WTC11 (cell line): ENCODE data around the gene TRIM5. TPM values are rescaled to one million over a fixed set of nuclear protein-coding genes. Genes with fewer than 3 reads are reported as not detected.

Experiments
- ATAC-seq: fragments of 200-7000 bp; cut with Tn5 transposase; 2 replicates; pipeline ENCODE4 v1.10.0; 2021; ENCODE audit warnings: mild to moderate bottlenecking, moderate library complexity
- CTCF ChIA-PET: fragments of 300-600 bp; sonication (Branson Sonifier 250); formaldehyde crosslinking; loops from one replicate; lab custom pipeline; 2021; ENCODE audit warnings: antibody characterized with exemption; lab: Charles Lee
- POLR2A ChIA-PET: fragments of 350-600 bp; sonication (Branson Sonifier 250); formaldehyde crosslinking; loops from one replicate; lab custom pipeline; 2021; ENCODE audit warnings: antibody characterized with exemption; lab: Charles Lee
- DNase-seq: peaks from one replicate; pipeline ENCODE4 v3.0.0; 2021; ENCODE audit warnings: low spot score
- H3K27ac Mint-ChIP-seq: 2 replicates; pipeline ENCODE4 v1.8.0; 2021; ENCODE audit warnings: mixed read lengths
- H3K27me3 Mint-ChIP-seq: 2 replicates; pipeline ENCODE4 v1.8.0; 2021; ENCODE audit warnings: low read depth, mild to moderate bottlenecking, moderate library complexity, mixed read lengths
- H3K36me3 Mint-ChIP-seq: 2 replicates; pipeline ENCODE4 v1.8.0; 2021; ENCODE audit warnings: mixed read lengths
- H3K4me1 Mint-ChIP-seq: 2 replicates; pipeline ENCODE4 v1.8.0; 2022; ENCODE audit warnings: mixed read lengths
- H3K4me3 Mint-ChIP-seq: 2 replicates; pipeline ENCODE4 v1.8.0; 2021; ENCODE audit warnings: mild to moderate bottlenecking, moderate library complexity, mixed read lengths
- H3K9me3 Mint-ChIP-seq: 2 replicates; pipeline ENCODE4 v1.8.0; 2021; ENCODE audit warnings: mixed read lengths
- CBFB ChIP-seq: sonication (generic); formaldehyde crosslinking; IDR thresholded peaks from 2 replicates; pipeline ENCODE4 v1.8.1; 2022; ENCODE audit warnings: mild to moderate bottlenecking, low read depth, missing genetic modification reagents
- EMX1 ChIP-seq: fragments of 250-450 bp; sonication (Bioruptor Pico); IDR thresholded peaks from 2 replicates; pipeline ENCODE4 v1.8.0; 2021; ENCODE audit warnings: mild to moderate bottlenecking
- ETV6 ChIP-seq: sonication (generic); formaldehyde crosslinking; IDR thresholded peaks from 2 replicates; pipeline ENCODE4 v1.8.1; 2022; ENCODE audit warnings: mild to moderate bottlenecking, missing genetic modification reagents
- FOXK1 ChIP-seq: sonication (generic); formaldehyde crosslinking; IDR thresholded peaks from 2 replicates; pipeline ENCODE4 v1.8.0; 2022; ENCODE audit warnings: mild to moderate bottlenecking, moderate library complexity, missing genetic modification reagents
- GTF2I ChIP-seq: fragments of 250-450 bp; sonication (Bioruptor Pico); conservative IDR thresholded peaks from 2 replicates; pipeline ENCODE4 v1.4.0; 2021; ENCODE audit warnings: mild to moderate bottlenecking
- IRF2 ChIP-seq: sonication (generic); formaldehyde crosslinking; IDR thresholded peaks from 2 replicates; pipeline ENCODE4 v1.8.0; 2022; ENCODE audit warnings: low read depth, missing genetic modification reagents, borderline replicate concordance
- KAT7 ChIP-seq: sonication (generic); formaldehyde crosslinking; IDR thresholded peaks from 2 replicates; pipeline ENCODE4 v1.8.1; 2023; ENCODE audit warnings: missing genetic modification reagents, mild to moderate bottlenecking, borderline replicate concordance
- MXD4 ChIP-seq: fragments of 250-450 bp; sonication (Bioruptor Pico); IDR thresholded peaks from 2 replicates; pipeline ENCODE4 v1.8.0; 2021; ENCODE audit warnings: mild to moderate bottlenecking, moderate library complexity, borderline replicate concordance
- MYBL2 ChIP-seq: sonication (generic); formaldehyde crosslinking; IDR thresholded peaks from 2 replicates; pipeline ENCODE4 v1.8.1; 2023; ENCODE audit warnings: mild to moderate bottlenecking, moderate library complexity, missing genetic modification reagents
- NFE2L1 ChIP-seq: sonication (generic); formaldehyde crosslinking; IDR thresholded peaks from 2 replicates; pipeline ENCODE4 v1.8.1; 2023; ENCODE audit warnings: missing genetic modification reagents
- NFYB ChIP-seq: sonication (generic); formaldehyde crosslinking; conservative IDR thresholded peaks from 2 replicates; pipeline ENCODE4 v1.8.0; 2022; ENCODE audit warnings: low read depth, missing genetic modification reagents
- PRRX2 ChIP-seq: fragments of 250-450 bp; sonication (Bioruptor Pico); IDR thresholded peaks from 2 replicates; pipeline ENCODE4 v1.8.0; 2021; ENCODE audit warnings: mild to moderate bottlenecking
- RELA ChIP-seq: sonication (generic); formaldehyde crosslinking; IDR thresholded peaks from 2 replicates; pipeline ENCODE4 v1.8.1; 2022; ENCODE audit warnings: missing genetic modification reagents, mild to moderate bottlenecking, borderline replicate concordance
- SMAD4 ChIP-seq: sonication (generic); formaldehyde crosslinking; IDR thresholded peaks from 2 replicates; pipeline ENCODE4 v1.8.0; 2022; ENCODE audit warnings: mild to moderate bottlenecking, missing genetic modification reagents
- SOX15 ChIP-seq: fragments of 250-450 bp; sonication (Bioruptor Pico); IDR thresholded peaks from 2 replicates; pipeline ENCODE4 v1.9.0; 2021; ENCODE audit warnings: mild to moderate bottlenecking
- SP1 ChIP-seq: sonication (generic); formaldehyde crosslinking; conservative IDR thresholded peaks from 2 replicates; pipeline ENCODE4 v1.8.1; 2022; ENCODE audit warnings: missing genetic modification reagents
- ZMAT4 ChIP-seq: fragments of 250-450 bp; sonication (Bioruptor Pico); IDR thresholded peaks from 2 replicates; pipeline ENCODE4 v1.9.0; 2021; ENCODE audit warnings: mild to moderate bottlenecking
- ZNF121 ChIP-seq: sonication (generic); formaldehyde crosslinking; IDR thresholded peaks from 2 replicates; pipeline ENCODE4 v1.8.0; 2023; ENCODE audit warnings: missing genetic modification reagents
- ZNF219 ChIP-seq: sonication (generic); formaldehyde crosslinking; IDR thresholded peaks from 2 replicates; pipeline ENCODE4 v1.8.0; 2023; ENCODE audit warnings: missing genetic modification reagents, mild to moderate bottlenecking, borderline replicate concordance
- ZNF232 ChIP-seq: sonication (generic); formaldehyde crosslinking; IDR thresholded peaks from 2 replicates; pipeline ENCODE4 v1.8.0; 2022; ENCODE audit warnings: mild to moderate bottlenecking, missing genetic modification reagents
- ZNF263 ChIP-seq: sonication (generic); formaldehyde crosslinking; IDR thresholded peaks from 2 replicates; pipeline ENCODE4 v1.8.1; 2022; ENCODE audit warnings: low read depth, mild to moderate bottlenecking, moderate library complexity, missing genetic modification reagents
- ZNF396 ChIP-seq: fragments of 250-450 bp; sonication (Bioruptor Pico); IDR thresholded peaks from 2 replicates; pipeline ENCODE4 v1.8.0; 2021; ENCODE audit warnings: mild to moderate bottlenecking, moderate library complexity, borderline replicate concordance
- ZNF416 ChIP-seq: fragments of 250-450 bp; sonication (Bioruptor Pico); IDR thresholded peaks from 2 replicates; pipeline ENCODE4 v1.9.0; 2021; ENCODE audit warnings: mild to moderate bottlenecking, inconsistent platforms
- ZNF671 ChIP-seq: fragments of 250-450 bp; sonication (Bioruptor Pico); IDR thresholded peaks from 2 replicates; pipeline ENCODE4 v1.8.0; 2021; ENCODE audit warnings: mild to moderate bottlenecking
- total RNA-seq: library from RNA; stranded (reverse); gene quantifications from 3 replicates; pipeline ENCODE4 v1.2.3, GENCODE V29; 2021
- TF ChIP-seq, protein P1 (sequence below): sonication (generic); formaldehyde crosslinking; IDR thresholded peaks from 2 replicates; pipeline ENCODE4 v1.8.0; 2022; ENCODE audit warnings: mild to moderate bottlenecking, missing genetic modification reagents
- TF ChIP-seq, protein P2 (sequence below): sonication (generic); formaldehyde crosslinking; IDR thresholded peaks from 2 replicates; pipeline ENCODE4 v1.8.0; 2023; ENCODE audit warnings: missing genetic modification reagents, mild to moderate bottlenecking, borderline replicate concordance
- TF ChIP-seq, protein P3 (sequence below): sonication (generic); formaldehyde crosslinking; IDR thresholded peaks from 2 replicates; pipeline ENCODE4 v1.8.1; 2022; ENCODE audit warnings: mild to moderate bottlenecking, moderate library complexity, missing genetic modification reagents
- TF ChIP-seq, protein P4 (sequence below): sonication (generic); formaldehyde crosslinking; conservative IDR thresholded peaks from 2 replicates; pipeline ENCODE4 v1.8.1; 2023; ENCODE audit warnings: mild to moderate bottlenecking, low read depth, missing genetic modification reagents, moderate library complexity
- TF ChIP-seq, protein P5 (sequence below): fragments of 250-450 bp; sonication (Bioruptor Pico); IDR thresholded peaks from 2 replicates; pipeline ENCODE4 v2.1.2; 2022; ENCODE audit warnings: mild to moderate bottlenecking, moderate library complexity

TRIM5 gene
- total RNA-seq, 1 experiment from 2014 or later = 31.8 TPM

DNA sequence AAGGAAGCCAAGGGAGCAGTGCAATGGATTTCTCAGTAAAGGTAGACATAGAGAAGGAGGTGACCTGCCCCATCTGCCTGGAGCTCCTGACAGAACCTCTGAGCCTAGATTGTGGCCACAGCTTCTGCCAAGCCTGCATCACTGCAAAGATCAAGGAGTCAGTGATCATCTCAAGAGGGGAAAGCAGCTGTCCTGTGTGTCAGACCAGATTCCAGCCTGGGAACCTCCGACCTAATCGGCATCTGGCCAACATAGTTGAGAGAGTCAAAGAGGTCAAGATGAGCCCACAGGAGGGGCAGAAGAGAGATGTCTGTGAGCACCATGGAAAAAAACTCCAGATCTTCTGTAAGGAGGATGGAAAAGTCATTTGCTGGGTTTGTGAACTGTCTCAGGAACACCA lies 11.3 kb upstream of the TRIM5 start:
- CTCF ChIA-PET = no interaction called here
- TF ChIP-seq SMAD4 (CRISPR knock-in tag) (no peak), SOX15 (CRISPR knock-in tag) (no peak), GTF2I (CRISPR knock-in tag) (no peak), KAT7 (CRISPR knock-in tag) (no peak), ZNF671 (CRISPR knock-in tag) (no peak), SP1 (CRISPR knock-in tag) (no peak), IRF2 (no peak), ZNF396 (CRISPR knock-in tag) (no peak), FOXK1 (CRISPR knock-in tag) (no peak), ZNF219 (CRISPR knock-in tag) (no peak), ETV6 (CRISPR knock-in tag) (no peak), ZNF121 (CRISPR knock-in tag) (no peak), CBFB (CRISPR knock-in tag) (no peak), NFYB (CRISPR knock-in tag) (no peak), PRRX2 (CRISPR knock-in tag) (no peak), NFE2L1 (CRISPR knock-in tag) (no peak), EMX1 (CRISPR knock-in tag) (no peak), RELA (CRISPR knock-in tag) (no peak), MXD4 (CRISPR knock-in tag) (no peak)
- TF ChIP-seq, protein P1, sequence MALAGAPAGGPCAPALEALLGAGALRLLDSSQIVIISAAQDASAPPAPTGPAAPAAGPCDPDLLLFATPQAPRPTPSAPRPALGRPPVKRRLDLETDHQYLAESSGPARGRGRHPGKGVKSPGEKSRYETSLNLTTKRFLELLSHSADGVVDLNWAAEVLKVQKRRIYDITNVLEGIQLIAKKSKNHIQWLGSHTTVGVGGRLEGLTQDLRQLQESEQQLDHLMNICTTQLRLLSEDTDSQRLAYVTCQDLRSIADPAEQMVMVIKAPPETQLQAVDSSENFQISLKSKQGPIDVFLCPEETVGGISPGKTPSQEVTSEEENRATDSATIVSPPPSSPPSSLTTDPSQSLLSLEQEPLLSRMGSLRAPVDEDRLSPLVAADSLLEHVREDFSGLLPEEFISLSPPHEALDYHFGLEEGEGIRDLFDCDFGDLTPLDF (CRISPR knock-in tag) = no peak
- TF ChIP-seq, all 79 proteins: peak for 0
- Mint-ChIP-seq H3K4me1 (peaks cover 26% of the 10 kb centered on the region), H3K9me3 (no peaks in the 10 kb centered on the region), H3K27ac (no peak overlapping the region; the same call in 1 of the 2 replicates), H3K4me3 (no peak overlapping the region), H3K36me3 (peaks cover 57% of the 10 kb centered on the region), H3K27me3 (no peaks in the 10 kb centered on the region)
- no peak for ATAC-seq
- no peak for DNase-seq
- POLR2A ChIA-PET = no interaction called here

DNA sequence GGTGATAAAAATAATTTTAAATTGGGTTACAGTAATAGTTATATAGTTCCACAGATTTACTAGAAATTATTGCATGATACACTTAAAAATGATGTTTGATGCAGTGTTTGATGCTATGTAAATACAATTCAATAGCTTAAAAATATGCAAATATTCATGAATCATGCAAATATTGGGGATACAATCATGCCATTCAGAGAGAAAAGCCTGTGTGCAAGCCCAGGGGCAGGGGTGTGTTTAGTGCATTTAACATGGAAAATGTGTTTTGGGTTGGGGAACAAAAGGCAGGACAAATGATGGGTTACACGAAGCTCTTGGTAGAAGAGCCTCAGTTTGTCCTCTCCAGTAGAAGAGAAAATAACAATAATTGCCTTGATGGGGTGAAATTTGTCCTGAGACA lies 10.7 kb upstream of the TRIM5 start:
- Mint-ChIP-seq H3K27ac (no peak overlapping the region), H3K36me3 (peaks cover 50% of the 10 kb centered on the region), H3K4me1 (peaks cover 32% of the 10 kb centered on the region), H3K4me3 (no peak overlapping the region), H3K9me3 (no peaks in the 10 kb centered on the region), H3K27me3 (no peaks in the 10 kb centered on the region)
- DNase-seq (no peak), ATAC-seq (no peak)
- CTCF ChIA-PET = no interaction called here
- POLR2A ChIA-PET = no interaction called here
- TF ChIP-seq ZNF416 (CRISPR knock-in tag) = no peak
- TF ChIP-seq RELA (CRISPR knock-in tag) = no peak
- TF ChIP-seq ZNF263 (CRISPR knock-in tag) = no peak
- TF ChIP-seq, protein P2, sequence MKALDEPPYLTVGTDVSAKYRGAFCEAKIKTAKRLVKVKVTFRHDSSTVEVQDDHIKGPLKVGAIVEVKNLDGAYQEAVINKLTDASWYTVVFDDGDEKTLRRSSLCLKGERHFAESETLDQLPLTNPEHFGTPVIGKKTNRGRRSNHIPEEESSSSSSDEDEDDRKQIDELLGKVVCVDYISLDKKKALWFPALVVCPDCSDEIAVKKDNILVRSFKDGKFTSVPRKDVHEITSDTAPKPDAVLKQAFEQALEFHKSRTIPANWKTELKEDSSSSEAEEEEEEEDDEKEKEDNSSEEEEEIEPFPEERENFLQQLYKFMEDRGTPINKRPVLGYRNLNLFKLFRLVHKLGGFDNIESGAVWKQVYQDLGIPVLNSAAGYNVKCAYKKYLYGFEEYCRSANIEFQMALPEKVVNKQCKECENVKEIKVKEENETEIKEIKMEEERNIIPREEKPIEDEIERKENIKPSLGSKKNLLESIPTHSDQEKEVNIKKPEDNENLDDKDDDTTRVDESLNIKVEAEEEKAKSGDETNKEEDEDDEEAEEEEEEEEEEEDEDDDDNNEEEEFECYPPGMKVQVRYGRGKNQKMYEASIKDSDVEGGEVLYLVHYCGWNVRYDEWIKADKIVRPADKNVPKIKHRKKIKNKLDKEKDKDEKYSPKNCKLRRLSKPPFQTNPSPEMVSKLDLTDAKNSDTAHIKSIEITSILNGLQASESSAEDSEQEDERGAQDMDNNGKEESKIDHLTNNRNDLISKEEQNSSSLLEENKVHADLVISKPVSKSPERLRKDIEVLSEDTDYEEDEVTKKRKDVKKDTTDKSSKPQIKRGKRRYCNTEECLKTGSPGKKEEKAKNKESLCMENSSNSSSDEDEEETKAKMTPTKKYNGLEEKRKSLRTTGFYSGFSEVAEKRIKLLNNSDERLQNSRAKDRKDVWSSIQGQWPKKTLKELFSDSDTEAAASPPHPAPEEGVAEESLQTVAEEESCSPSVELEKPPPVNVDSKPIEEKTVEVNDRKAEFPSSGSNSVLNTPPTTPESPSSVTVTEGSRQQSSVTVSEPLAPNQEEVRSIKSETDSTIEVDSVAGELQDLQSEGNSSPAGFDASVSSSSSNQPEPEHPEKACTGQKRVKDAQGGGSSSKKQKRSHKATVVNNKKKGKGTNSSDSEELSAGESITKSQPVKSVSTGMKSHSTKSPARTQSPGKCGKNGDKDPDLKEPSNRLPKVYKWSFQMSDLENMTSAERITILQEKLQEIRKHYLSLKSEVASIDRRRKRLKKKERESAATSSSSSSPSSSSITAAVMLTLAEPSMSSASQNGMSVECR (CRISPR knock-in tag) = no peak
- no peak for TF ChIP-seq ZMAT4 (CRISPR knock-in tag)
- TF ChIP-seq, protein P3, sequence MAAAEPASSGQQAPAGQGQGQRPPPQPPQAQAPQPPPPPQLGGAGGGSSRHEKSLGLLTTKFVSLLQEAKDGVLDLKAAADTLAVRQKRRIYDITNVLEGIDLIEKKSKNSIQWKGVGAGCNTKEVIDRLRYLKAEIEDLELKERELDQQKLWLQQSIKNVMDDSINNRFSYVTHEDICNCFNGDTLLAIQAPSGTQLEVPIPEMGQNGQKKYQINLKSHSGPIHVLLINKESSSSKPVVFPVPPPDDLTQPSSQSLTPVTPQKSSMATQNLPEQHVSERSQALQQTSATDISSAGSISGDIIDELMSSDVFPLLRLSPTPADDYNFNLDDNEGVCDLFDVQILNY (CRISPR knock-in tag) = no peak
- TF ChIP-seq ZNF232 (CRISPR knock-in tag) = no peak
- TF ChIP-seq, protein P4, sequence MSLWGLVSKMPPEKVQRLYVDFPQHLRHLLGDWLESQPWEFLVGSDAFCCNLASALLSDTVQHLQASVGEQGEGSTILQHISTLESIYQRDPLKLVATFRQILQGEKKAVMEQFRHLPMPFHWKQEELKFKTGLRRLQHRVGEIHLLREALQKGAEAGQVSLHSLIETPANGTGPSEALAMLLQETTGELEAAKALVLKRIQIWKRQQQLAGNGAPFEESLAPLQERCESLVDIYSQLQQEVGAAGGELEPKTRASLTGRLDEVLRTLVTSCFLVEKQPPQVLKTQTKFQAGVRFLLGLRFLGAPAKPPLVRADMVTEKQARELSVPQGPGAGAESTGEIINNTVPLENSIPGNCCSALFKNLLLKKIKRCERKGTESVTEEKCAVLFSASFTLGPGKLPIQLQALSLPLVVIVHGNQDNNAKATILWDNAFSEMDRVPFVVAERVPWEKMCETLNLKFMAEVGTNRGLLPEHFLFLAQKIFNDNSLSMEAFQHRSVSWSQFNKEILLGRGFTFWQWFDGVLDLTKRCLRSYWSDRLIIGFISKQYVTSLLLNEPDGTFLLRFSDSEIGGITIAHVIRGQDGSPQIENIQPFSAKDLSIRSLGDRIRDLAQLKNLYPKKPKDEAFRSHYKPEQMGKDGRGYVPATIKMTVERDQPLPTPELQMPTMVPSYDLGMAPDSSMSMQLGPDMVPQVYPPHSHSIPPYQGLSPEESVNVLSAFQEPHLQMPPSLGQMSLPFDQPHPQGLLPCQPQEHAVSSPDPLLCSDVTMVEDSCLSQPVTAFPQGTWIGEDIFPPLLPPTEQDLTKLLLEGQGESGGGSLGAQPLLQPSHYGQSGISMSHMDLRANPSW (CRISPR knock-in tag) = no peak
- TF ChIP-seq MYBL2 (CRISPR knock-in tag) = no peak
- TF ChIP-seq, protein P5, sequence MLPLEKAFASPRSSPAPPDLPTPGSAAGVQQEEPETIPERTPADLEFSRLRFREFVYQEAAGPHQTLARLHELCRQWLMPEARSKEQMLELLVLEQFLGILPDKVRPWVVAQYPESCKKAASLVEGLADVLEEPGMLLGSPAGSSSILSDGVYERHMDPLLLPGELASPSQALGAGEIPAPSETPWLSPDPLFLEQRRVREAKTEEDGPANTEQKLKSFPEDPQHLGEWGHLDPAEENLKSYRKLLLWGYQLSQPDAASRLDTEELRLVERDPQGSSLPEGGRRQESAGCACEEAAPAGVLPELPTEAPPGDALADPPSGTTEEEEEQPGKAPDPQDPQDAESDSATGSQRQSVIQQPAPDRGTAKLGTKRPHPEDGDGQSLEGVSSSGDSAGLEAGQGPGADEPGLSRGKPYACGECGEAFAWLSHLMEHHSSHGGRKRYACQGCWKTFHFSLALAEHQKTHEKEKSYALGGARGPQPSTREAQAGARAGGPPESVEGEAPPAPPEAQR (CRISPR knock-in tag) = no peak
